22Rv1 (cell line): Measurements from ENCODE around the gene VASH2.

Source experiments
- H3K27ac ChIP-seq: fragments of 450-650 bp; 2 replicates; pipeline ENCODE4 v1.5.1; 2017
- CTCF ChIP-seq: fragments of 450-650 bp; IDR thresholded peaks from 2 replicates; pipeline ENCODE4 v1.5.1; 2017; ENCODE audit warnings: mild to moderate bottlenecking
- ZFX ChIP-seq: fragments of 450-650 bp; IDR thresholded peaks from 2 replicates; pipeline ENCODE4 v1.6.1; 2017; ENCODE audit warnings: antibody characterized with exemption, borderline replicate concordance

Gene VASH2

GRCh38 chr1:212937034-212937433 lies 13.3 kb upstream of the VASH2 start:
- no peak for TF ChIP-seq ZFX
- TF ChIP-seq CTCF, result no peak
- H3K27ac ChIP-seq, result no peak overlapping the region

DNA sequence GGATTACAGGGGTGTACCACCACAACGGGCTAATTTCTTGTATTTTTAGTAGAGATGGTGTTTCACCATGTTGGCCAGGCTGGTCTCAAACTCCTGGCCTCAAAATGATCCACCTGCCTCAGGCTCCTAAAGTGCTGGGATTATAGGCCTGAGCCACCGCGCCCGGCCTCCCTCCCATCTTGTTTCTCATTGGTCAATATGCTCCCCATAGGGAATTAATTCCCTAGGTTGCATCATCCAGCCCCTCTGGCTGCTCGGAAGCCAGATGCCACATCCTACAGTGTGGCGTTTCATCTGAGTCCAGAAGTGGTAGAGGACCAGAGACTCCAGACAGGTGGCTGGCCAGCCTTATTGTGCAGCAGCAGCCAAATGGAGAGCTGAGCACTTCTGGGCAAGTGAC lies 11.5 kb upstream of the VASH2 start:
- TF ChIP-seq CTCF (no peak), ZFX (no peak)
- H3K27ac ChIP-seq, result no peak overlapping the region

DNA sequence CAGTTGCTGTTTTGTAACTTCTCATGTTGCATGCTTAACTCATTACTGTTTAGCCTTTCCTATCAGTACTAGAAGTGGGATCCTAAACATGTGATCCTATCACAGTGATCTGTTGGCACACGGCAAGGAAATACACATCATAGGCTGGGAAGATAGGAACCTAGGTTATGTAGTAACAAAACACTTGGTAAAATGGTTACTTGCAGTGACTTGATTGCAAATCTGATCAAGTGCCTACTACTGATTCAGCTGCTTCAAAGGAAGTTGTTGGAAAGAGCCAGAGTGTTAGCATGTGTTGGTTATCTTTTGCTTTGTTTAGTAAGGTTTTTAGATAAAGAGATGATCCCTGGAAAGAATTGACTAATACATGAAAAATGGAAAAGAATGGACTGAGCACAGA lies 8.9 kb upstream of the VASH2 start:
- no peak for TF ChIP-seq ZFX
- TF ChIP-seq CTCF, result no peak
- H3K27ac ChIP-seq, result no peak overlapping the region

- no peak for TF ChIP-seq CTCF
- no peak for TF ChIP-seq ZFX
- H3K27ac ChIP-seq, result no peak overlapping the region
These were observed 7.5 kb upstream of the VASH2 start for GRCh38 chr1:212942679-212943392.

- TF ChIP-seq ZFX, result no peak
- no peak for TF ChIP-seq CTCF
- no peak overlapping the region for H3K27ac ChIP-seq
These were observed 7.0 kb upstream of the VASH2 start for GRCh38 chr1:212943393-212943710.

- H3K27ac ChIP-seq, result no peak overlapping the region
- TF ChIP-seq CTCF (no peak), ZFX (no peak)
These were observed 6.0 kb upstream of the VASH2 start for GRCh38 chr1:212944229-212944901.

DNA sequence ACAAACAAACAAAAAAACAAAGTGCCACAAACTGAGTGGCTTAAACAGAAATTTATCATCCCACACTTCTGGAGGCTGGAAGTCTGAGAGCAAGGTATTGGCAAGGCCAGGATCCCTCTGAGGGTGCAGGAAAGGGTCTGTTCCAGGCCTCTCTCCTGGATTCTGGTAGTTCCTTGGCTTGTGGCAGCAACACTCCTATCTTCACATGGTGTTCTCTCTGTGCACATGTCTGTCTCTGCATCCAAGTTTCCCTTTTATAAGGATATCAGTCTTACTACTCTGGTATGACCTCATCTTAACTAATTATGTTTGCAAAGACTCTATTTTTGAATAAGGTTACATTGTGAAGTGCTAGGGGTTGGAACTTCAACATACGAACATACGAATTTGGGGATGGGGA lies 5.3 kb upstream of the VASH2 start:
- no peak overlapping the region for H3K27ac ChIP-seq
- no peak for TF ChIP-seq ZFX
- TF ChIP-seq CTCF, result no peak
